GM11168 (cell line): Measurements from ENCODE around the gene RORB.

Experiments used
- in situ Hi-C: fragments of 300-500 bp; cut with MboI; formaldehyde crosslinking; loops from one replicate; pipeline ENCODE4 v1.12.0; 2022; ENCODE audit warnings: low sequenced_read_pairs; ENCODE audit not compliant: unreplicated experiment

The RORB gene

DNA sequence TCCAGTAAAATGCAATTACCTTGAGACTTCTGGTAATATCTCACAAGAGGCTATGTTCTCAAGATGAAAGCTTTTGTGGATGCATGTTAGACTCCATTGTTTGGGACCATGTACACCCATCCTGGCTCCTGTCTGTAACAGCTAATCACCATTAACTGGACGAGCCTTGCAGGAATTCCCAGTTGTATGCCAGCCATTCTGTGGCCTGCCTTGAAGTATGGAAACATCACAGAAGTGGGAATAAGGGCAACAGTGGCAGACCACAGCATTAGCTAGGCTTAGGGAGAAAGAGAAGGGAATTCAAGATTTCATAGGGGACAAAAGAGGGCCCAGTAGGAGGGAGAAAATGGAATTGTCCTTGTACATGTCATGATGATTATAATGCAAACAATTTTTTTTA is 79.0 kb downstream of the RORB start:
- in situ Hi-C loops: no loop called here

DNA sequence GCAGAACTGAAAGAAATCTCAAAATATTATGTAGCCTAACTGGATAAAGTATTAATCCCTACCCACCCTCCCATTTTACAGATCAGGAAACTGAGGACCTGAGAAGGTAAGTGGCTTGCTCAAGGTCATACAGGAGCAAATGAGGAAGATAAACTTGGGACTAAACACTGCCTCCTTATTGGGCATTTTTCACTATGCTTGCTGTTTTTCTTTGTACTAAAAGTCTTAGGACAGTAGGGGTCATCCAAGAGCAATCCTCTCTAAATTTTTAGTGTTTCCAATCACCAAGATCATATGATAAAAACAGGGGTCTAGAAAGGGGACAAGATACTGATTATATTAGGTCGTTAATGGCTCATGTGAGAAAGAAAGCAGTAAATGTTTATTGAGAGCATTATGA is 80.8 kb downstream of the RORB start:
- in situ Hi-C loops: no loop called here

DNA sequence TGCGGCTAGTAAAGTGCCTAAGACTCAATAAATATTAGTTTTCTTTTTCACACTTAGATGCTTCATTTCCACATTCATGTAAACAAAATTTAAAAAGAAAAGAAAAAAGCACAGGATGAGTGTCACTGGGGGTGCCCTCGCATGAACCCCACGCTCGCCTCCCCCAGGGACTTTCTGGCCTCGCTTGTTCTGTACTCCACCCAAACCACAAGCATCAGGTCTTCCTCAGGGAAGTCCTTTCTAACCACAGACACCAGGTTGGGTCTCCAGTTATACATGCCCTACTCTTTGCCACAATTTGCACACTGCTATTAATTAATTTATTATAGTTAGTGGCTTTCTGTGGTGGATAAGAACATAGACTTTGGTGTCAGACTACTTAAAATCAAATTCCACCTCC is 92.4 kb downstream of the RORB start:
- in situ Hi-C loops: no loop called here

DNA sequence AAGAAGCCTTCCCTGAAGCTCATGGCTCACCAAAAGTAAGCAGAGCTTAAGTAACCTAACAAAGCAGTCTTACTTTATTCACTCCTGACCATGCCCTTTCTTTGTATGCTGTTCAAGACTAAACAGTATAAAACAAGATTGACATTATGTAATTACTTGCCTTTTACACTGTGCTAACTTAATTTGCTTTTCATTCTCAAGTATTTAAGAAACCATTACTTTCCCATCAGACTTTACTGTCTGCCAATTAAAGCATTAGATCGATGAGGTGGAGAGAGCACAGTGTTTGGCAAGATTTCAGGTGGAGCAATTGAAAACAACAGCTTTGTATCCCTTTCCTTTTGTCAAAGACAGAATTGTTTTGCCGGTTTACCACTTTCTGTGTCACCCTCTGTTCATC is 98.2 kb downstream of the RORB start:
- in situ Hi-C loops: no loop called here

DNA sequence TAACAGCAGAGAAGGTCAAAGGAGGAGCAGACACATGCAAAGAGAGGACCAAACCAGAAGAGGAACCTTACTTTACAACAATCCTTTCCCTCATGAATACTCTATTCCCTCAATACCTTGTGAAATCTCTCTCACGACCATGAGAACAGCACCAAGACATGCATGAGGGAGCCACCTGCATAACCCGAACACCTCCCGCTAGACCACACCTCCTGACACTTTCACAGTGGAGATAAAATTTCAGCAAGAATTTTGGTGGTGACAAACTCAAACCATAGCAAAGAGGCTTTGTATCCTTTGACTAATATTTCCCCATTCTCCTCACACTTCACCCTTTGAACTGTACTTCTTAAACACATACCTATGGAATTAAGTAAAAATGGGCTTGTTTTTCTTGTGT is 101.7 kb downstream of the RORB start:
- in situ Hi-C loops: no loop called here

DNA sequence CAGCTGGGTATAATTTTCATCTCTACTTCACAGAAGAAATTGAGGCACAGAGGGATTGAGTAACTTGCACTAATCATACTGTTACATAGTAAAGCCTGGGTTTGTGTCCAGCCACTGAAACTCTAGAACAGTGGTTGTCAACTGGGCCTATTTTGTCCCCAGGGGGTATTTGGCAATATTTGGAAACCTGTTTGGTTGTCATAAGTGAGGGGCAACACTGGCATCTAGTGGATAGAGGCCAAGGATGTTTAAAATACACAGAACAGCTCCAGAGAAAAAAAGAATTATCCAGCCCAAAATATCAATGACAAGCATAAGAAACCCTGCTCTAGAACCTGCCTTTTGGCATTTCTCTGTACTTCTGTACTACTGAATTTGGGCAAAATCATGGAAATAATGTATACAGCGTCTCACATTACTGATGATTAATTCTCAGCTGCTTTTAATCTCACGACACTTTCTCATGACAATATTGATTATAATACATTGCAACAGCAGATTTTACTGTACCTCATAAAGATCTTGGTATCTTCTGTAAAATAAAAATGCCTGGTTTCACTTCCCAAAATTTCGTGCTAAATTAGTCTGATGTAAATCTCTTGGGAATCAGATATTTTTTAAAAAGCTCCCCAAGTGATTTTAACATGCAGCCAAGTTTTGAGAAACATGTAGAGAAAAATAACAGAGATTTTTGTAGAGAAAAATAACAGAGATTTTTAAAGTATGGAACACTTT is 112.7 kb downstream of the RORB start:
- in situ Hi-C loops: no loop called here

DNA sequence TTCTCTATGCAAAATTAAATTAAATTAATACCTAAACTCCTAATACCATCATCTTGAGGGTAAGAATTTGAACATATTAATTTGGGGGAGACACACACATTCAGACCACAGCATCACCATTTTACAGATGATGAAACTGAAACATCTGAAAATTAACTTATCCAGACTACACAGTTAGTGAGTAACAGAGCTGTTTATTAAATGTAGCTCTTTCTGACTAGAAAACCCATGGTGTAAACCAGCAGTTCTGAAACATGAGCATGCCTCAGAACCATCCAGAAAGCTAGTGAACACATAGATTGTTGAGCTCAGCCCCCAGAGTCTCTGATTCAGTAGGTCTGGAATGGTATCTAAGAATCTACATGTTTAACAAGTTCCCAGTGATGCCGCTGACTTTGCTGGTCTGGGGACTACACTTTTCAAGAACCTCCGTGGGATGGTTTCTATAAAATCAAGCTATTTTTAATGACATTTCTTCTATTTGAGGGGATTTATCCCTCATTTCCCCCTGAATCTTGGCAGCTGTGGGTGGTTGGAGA is 113.5 kb downstream of the RORB start:
- in situ Hi-C loops: no loop called here

DNA sequence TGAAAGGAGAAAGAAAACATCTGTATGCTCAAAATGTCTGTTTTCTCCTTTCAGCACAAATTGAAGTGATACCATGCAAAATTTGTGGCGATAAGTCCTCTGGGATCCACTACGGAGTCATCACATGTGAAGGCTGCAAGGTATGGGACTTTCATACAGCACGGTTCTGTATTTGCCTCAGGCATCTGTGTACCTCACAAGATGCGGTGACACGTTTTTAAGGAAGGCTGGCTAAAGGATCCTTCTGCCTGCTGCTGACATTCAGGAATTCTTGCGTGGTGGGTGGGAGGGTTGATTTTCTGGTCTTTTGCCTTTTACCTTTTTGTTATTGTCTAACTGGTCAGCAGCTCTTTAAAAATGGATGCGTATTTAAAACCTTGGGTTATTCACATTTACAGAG is 133.1 kb downstream of the RORB start:
- in situ Hi-C loops: no loop called here

DNA sequence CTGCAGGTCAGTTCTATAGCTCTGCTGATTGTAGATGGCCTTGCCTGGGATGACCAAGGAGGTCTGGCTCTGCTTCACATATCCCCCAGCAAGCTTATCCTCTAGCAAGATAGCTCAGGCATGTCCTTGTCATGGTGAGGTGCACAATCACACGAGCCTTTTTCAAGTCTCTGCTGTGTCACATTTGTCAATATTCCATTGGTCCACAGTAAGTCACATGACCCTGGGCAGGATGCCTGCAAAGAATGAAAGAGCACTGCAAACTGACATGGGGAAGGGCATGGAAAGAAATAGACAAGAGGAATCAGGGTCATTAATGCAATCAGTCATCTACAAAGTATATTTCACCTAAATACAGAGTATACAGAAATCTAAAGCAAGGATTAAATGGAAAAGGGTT is 142.0 kb downstream of the RORB start:
- in situ Hi-C loops: no loop called here

DNA sequence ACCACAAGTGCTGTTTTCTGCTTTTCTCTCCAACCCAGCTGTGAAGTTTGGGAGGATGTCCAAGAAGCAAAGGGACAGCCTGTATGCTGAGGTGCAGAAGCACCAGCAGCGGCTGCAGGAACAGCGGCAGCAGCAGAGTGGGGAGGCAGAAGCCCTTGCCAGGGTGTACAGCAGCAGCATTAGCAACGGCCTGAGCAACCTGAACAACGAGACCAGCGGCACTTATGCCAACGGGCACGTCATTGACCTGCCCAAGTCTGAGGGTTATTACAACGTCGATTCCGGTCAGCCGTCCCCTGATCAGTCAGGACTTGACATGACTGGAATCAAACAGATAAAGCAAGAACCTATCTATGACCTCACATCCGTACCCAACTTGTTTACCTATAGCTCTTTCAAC is 145.2 kb downstream of the RORB start:
- in situ Hi-C loops: no loop called here

DNA sequence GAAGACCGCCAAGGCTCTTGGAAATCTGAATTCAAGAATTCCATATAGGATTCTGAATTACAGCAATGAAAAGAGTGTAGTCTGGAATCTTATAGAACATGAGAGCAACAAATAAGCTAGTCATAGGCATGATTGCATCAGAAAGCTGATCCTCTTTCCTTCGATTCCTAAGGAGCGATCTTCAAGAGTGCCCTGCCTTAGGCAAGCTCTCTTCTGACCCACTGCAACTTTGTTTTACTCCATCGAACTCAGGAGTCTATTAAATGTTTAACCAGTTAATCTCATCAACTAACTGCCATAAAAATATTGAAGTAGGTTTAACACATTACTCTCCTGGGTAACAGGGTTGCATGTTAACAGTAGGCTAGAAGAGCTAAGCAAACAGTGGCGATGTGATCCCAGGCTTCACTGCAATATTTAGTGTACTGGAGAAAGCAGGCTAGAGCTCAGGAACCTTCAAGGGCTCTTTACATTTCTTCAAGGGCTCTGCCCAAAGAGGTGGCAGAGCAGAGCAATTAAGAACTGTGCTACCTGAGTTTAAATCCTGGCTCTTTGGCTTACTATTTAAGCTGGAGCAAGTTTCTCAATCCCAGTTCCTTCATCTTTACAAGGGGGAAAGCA is 146.3 kb downstream of the RORB start:
- in situ Hi-C loops: no loop called here

DNA sequence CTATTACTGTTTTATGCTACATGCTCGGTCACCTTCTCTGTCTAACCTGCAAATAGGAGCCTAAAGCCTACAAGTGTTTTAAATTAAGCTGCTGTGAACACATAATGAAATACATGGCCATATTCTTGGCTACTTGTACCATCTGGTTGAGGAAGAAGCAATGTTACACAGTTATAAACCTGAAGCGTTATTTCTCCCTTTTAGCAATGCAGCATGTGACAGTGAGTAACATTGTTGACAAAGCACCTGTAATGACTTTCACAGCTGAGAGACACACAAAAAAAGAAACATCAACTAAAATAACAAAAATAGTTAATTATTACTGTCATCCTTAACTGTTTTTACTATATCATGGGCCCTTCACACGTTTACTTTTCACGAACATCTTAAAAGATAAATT is 146.9 kb downstream of the RORB start:
- in situ Hi-C loops: no loop called here

DNA sequence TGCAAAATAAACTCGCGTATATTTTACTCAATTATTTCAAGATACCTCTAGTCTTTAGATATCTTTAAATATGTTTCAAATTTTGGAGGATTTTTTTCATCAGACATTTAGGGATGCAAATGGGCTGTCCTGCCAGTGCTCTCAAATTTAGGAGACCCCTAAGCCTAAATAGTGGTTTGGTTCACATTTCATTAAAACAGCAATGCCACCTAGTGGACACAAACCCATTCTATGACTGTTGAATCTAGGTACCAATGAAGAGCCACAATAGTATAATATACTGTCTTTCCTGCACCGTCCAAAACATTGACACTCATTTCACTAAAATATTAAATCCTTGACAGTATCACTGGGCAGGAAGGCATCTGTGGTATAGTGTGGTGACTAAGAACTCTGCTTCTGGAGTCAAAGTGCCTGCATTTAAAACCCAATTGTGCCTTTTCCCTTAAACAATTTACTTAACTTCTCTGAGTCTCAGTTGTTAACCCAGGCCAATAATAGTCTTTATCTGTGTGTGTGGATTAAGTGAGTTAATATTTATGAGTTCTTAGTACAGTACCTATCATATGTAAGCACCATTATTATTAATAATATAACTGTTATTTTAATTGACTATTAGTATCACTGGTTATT is 148.0 kb downstream of the RORB start:
- in situ Hi-C loops: no loop called here

DNA sequence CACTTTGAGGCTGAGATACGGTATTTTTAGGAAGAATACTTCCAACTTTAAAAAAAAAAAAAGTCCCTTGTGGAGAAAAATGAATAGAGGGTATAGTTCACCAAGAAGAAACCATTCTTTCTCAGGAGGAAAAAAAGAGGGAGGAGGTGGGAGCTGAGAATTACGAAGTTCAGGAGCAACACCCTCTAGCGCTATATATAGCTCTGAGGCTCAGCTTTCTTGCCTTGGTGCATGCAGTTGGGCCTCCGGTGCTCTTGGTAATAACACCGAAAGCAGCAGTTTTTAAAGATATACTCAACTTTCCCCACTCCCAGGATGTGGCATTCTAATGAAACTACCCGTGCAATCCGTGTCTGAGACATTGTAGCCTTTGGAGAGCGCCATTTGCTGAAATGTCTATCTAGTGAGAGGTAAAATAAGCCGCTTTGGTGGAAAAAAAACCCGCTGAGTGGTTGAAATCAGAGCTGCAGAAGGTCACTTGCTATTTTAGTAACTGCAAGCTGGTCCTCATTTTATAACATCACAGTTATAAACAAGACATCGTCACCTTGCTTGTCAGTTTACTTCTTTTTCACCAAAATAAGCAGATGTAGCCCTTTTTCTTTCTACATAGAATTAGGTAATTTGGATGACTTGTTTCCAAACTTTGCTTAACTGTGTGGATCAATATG is 156.4 kb downstream of the RORB start:
- in situ Hi-C loops: no loop called here

DNA sequence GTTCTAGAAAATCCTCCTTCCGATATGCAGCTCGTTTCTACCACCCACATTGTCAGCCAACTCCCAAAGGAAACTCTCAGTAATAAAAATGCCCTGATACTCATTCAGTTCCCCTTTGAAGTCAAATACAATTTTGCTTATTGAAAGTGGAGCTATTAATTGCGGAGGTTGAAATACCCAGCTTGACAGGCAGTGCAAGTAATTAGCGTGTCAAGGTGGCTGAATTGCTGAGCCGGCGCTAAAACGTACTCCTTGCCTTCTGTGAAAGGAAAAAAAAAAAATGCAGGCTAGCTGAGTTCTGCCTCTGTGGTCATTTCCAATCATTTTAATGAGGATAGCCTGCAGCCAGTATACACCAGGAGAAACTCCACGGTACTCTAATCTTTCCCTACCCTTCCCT is 165.5 kb downstream of the RORB start:
- in situ Hi-C loops: no loop called here

DNA sequence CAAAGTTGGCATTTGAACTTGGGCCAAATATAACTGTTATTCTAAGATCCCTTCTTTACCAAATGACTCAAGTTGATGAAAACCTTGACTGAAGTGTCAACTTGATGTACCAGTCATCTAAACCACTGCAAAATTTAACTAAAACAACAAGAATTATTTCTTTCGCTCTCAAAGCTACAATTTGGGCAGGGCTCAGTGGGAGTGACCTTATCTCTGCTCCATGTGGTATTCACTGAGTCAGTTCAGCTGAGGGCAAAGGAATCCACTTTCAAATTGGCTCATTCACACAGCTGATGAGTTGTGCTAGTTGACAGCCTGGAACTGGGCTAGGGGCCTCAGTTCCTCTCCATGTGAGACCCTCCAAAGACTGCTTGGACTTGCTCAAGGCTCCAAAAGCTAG is 166.3 kb downstream of the RORB start:
- in situ Hi-C loops: no loop called here

DNA sequence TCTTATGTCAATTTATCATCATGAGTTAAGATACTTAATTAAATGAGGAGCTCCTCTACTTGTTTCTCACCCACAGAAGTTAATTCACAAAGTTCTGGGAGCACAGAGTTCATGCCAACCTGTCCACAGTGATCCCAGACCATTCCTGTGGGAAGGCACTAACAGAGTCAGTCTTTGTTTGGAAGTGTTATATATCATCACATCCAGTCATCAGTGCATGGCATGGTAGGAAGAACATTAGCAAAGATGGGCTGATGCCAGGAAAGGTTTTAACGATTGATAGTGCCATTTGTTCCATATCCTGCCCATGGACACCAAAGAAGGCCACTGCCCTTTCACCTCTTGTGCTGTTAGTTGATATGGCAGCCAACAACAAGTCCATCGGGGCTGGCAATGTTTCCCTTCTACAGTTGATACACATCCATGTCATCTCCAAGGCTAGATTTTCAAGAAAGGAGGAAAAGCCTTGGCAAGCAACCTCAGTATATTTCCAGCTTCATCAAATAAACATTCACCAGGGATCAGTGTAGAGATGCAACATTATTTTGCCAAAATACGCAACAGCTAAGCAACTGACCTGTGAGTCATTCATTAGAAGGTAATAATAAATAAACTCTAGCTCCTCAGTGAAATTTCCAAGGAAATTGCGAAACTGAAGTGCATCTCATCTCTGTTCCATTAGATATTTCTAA is 169.6 kb downstream of the RORB start:
- in situ Hi-C loops: no loop called here

DNA sequence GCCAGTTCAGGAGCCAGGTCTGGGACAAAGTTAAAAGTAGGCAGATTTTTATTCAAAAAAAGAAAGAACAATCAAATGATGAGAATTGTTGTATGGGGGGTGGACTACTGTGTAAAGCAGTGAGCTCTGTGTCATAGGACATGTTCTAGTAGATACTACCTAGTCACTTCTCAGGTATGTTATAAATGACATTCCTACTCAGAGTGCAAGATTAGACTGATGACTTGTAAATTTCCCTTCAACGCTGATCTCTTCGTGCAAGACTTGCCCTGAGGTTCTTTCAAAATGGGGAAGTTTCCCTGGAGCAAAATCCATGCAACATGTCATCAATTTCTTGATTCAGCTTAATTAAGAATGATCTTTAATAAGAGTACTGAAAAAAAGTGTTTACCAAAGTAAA is 175.1 kb downstream of the RORB start:
- in situ Hi-C loops: no loop called here

DNA sequence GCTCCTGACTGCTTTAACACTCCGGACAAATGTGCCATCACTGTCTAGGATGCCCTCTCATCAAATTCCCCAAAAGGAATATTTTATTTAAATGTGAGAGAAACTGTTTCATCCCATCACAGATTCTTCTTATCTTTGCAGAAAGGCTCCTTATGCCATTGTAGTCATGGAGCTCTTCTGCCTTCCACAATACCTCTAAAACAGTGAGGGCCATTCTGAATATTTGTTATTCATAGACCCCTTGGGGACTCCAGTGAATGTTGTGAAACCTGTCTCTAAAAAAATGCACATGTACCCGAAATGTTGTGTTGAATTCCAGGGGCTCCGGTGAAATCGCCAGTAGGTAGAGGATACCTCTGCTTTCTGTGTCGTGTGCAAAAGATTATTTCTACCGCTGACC is 176.9 kb downstream of the RORB start:
- in situ Hi-C loops: no loop called here

DNA sequence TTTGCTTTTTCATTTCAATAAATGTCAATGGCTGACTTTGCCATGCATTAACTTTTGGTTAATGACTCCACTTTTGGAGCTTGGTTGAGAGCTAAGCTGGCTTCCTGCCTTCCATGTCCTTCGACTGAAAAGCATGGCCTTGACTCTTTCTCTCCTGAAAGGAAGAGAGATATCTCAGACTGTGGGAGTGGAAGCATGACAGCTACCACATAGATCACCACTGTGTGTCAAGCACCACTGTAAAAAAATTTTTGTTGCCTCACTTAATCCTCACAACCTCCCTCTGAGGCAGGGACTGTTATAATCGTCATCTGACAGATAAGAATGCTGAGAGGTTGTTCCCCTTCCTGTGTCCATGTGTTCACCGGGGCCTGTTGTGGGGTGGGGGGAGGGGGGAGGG is 184.8 kb downstream of the RORB start:
- in situ Hi-C loops: no loop called here
